ENCODE data around the gene CDC16.

CDC16 gene

GRCh38 chr13:114321256-114321655 is 86.6 kb downstream of the CDC16 start:
- no peak overlapping the region for H3K4me3 ChIP-seq (ENCODE audit: low read length)
- H3K4me1 ChIP-seq (ENCODE audit: control insufficient read depth, low read depth, low read length) = no peaks in the 10 kb centered on the region
- H3K9me3 ChIP-seq (ENCODE audit: control insufficient read depth, low read depth, low read length) = no peaks in the 10 kb centered on the region
- H3K27ac ChIP-seq (ENCODE audit: low read length) = no peak overlapping the region
- H3K9ac ChIP-seq (ENCODE audit: low read length) = no peak overlapping the region
- peaks cover 57% of the 10 kb centered on the region for H3K36me3 ChIP-seq (ENCODE audit: control insufficient read depth, low read depth, low read length)
- no peaks in the 10 kb centered on the region for H3K27me3 ChIP-seq (ENCODE audit: control insufficient read depth, insufficient read depth, low read length)
